Fibroblast of pulmonary artery (primary cell): ENCODE data around the gene SYT13.

Experiments
- DNase-seq: peaks from one replicate; pipeline ENCODE4 v3.0.0-alpha.2; 2010; ENCODE audit warnings: low read depth
- H3K4me3 ChIP-seq: replicated peaks from 2 replicates; pipeline ENCODE4 v1.5.1; 2011; ENCODE audit warnings: low read depth, mild to moderate bottlenecking, control low read depth, low read length, moderate library complexity
- CTCF ChIP-seq: IDR thresholded peaks from 2 replicates; pipeline ENCODE4 v1.5.1; 2011; ENCODE audit warnings: mild to moderate bottlenecking, control low read depth, low read length, inconsistent platforms; ENCODE audit errors: missing control alignments

SYT13 gene

DNA sequence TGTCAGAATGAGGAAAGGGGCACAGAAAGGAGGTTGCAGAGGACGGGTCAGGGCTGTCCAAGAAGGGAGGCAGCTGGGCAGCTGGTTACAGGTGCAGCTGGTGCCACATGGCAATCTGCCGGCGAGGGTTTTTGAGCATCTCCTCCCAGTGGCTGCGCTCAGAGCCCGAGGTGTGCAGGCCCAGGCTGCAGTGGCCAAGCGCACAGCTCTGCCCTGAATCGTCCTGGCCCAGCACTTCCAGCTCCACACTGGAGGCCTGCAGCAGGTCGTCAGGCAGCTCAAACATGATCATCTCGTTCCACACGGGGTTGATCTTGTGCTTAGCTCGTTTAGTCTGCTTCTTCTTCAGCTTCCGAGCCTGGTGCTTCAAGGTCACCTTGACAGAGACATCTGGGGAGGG, 42.2 kb downstream of the SYT13 start:
- no peak for DNase-seq
- H3K4me3 ChIP-seq, result no peak overlapping the region
- TF ChIP-seq CTCF, result no peak

DNA sequence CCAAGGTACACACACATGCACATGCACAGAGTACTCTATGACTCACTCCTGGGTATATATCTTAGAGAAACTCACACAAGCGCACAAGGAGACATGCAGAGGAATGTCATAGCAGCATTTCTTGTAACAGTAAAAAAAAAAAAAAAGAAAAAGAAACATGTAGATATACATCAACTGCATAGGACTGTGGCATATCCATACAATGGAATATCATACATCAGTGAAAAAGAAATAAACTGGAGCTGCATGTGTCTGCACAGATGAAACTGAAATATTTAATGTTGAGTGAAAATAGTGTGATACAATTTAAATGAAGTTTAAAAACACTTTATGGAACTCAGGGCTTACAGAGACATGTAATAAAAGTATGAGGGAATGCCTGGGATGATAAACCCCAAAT, 46.4 kb downstream of the SYT13 start:
- DNase-seq, result no peak
- TF ChIP-seq CTCF, result no peak
- H3K4me3 ChIP-seq, result no peak overlapping the region

DNA sequence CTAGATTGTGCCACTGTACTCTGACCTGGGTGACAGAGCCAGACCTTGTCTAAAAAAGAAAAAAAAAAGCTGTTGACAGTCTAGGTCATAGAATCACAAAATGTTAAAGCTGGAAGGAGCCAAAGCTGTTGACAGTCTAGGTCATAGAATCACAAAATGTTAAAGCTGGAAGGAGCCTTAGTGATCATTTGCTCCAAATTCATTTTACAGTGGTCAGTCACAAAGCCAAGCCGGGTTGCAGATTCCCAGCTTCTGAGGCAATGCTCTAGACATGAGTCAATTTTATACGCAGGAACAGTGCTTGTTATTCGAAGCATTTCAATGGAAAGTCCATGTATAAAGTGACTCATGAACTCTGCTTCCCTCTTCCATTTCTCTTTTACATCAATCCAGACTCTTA, 47.4 kb downstream of the SYT13 start:
- DNase-seq, result peak; percentile 86
- H3K4me3 ChIP-seq, result no peak overlapping the region
- TF ChIP-seq CTCF, result no peak

- H3K4me3 ChIP-seq, result no peak overlapping the region
- no peak for DNase-seq
- no peak for TF ChIP-seq CTCF
Observed at GRCh38 chr11:45237711-45238315, 48.3 kb downstream of the SYT13 start.

DNA sequence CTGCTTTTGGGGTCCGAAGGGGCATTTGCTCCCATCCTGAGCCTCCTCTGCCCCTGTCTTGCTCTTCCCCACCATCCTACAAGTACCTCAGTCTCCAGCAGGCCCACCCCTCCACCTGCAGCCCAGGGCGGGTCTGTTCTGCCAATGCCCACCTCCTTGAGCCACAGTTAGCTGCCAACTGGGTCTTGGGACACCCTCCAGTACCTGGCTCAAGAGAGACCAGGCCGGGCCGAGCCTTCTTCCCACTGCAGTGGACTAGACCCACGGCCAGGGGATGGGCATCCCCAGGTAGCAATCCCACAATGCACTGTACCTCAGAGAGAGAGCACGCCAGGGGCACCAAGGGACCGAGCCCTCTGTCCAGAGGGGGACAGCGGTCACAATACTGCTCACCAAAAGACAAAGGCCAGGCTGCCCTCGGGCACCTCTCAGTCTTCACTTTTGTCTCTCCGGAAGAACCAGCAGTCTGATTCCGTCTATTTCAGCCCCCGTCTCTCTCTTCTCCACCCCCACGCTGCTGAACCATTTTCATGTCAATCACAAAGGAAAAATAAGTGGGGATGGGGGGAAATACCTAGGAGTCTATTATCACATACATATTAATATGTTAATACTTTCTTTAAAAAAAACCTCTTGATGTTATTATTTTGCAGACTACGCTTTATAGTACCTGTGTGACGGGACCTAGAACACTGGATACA, 51.7 kb downstream of the SYT13 start:
- no peak overlapping the region for H3K4me3 ChIP-seq
- TF ChIP-seq CTCF, result no peak
- no peak for DNase-seq

- H3K4me3 ChIP-seq, result no peak overlapping the region
- TF ChIP-seq CTCF, result no peak
- DNase-seq, result no peak
Observed at GRCh38 chr11:45233804-45234170, 52.4 kb downstream of the SYT13 start.
